HG03175 (cell line): Measurements from ENCODE around the gene FRK.
"Not testable (repeated sequence)": the region's sequence is repeated elsewhere in the genome, so short reads cannot be mapped to it uniquely, and the experiment has no call there.

Experiments
- ATAC-seq: cut with Tn5 transposase; IDR thresholded peaks from one replicate; pipeline ENCODE4 v1.9.1; 2021; ENCODE audit warnings: mild to moderate bottlenecking, moderate library complexity; ENCODE audit not compliant: unreplicated experiment

FRK gene

GRCh38 chr6:116078522-116078921 lies 17.8 kb upstream of the FRK start:
- ATAC-seq, result no peak

GRCh38 chr6:116074732-116075390 lies 14.2 kb upstream of the FRK start:
- no peak for ATAC-seq

GRCh38 chr6:116073765-116074440 lies 13.2 kb upstream of the FRK start:
- no peak for ATAC-seq

GRCh38 chr6:116072368-116072767 lies 11.7 kb upstream of the FRK start:
- ATAC-seq, result no peak

DNA sequence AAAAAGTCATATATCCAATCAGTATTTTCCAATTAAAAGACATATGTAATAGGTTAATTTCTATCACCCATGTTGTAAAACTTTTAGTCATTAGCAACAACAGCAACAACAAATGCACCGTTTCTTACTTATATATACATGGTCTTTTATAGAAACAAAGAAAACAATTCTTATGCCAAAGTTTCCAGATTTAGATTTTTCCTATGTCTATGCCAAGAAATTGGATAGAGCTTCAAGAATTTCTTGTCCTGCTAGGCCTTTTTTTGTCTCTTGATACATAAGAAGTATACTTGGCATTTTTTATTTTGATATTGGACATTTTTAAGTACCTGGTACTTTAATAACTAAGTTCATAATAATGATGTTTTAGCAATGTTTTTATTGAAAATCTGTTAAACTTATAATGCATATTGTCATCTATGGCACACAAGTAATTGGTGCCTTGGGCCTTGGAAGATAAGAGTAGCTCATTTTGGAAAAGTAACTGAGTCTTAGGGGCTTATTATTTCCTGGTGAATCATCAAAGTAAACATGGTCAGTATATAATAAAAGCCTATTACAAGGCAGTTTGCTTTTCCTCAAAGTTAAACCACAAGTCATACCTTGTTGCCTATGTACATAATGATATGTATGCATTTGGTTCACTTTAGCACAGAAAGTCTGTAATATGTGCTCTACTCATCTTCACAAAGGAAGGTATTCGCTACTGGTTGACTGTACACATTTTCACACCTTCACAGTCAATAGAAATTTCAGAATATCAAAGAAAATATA lies 10.1 kb upstream of the FRK start:
- no peak for ATAC-seq

DNA sequence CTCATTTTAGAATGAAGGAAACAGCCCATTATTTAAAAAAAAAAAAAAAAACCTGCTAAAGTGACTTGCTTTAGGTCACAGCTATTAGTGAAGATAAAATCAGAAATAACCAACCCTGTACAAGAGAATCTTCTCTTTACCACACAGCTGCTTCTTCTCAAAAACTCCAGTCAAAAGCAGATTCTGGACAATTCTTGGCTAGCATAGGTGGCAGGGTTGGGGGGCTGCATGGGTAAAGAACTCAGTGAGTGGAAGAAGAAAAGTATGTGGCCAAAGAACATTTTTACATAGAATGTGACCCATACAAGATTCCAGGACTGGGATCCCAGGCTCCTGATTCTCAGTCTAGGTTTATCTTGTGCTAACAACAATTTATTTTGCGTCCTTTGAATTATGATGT lies 9.4 kb upstream of the FRK start:
- ATAC-seq, result no peak

DNA sequence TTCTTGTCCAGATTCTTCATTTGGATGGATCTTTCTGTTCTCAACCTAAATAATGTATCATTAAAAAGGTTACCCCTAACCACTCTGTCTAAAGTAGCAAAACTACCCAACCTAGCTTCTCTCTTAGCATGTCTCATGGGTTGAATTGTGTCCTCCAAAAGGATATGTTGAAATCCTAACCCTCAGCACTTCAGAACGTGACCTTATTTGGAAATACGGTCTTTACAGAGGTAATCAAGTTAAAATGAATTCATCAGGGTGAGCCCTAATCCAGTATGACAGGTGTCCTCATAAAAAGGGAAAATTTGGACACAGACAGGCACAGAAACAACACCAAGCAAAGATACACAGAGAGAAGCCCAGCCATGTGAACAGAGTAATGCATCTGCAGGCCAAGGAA lies 6.1 kb upstream of the FRK start:
- ATAC-seq, result no peak

GRCh38 chr6:116064666-116065065 lies 4.0 kb upstream of the FRK start:
- no peak for ATAC-seq

DNA sequence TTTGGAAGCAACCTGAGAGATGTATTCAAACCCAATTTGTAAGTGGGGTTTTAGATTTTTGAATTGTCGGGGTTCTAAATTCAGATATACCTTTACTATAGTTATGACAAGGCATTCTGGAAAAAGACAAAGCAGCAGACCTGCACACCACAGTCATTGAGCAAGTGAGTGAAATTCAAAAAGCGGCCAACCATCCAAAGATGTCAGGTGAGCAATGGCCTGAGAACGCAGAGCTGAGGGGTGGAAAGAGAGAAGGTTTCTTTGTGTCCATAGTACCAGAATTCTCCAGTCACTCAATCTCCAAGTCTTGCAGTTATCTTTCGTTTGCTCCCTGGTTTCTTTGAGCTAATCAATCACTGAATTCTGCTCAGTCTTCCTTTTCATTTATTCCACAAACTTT lies 1.8 kb upstream of the FRK start:
- no peak for ATAC-seq

DNA sequence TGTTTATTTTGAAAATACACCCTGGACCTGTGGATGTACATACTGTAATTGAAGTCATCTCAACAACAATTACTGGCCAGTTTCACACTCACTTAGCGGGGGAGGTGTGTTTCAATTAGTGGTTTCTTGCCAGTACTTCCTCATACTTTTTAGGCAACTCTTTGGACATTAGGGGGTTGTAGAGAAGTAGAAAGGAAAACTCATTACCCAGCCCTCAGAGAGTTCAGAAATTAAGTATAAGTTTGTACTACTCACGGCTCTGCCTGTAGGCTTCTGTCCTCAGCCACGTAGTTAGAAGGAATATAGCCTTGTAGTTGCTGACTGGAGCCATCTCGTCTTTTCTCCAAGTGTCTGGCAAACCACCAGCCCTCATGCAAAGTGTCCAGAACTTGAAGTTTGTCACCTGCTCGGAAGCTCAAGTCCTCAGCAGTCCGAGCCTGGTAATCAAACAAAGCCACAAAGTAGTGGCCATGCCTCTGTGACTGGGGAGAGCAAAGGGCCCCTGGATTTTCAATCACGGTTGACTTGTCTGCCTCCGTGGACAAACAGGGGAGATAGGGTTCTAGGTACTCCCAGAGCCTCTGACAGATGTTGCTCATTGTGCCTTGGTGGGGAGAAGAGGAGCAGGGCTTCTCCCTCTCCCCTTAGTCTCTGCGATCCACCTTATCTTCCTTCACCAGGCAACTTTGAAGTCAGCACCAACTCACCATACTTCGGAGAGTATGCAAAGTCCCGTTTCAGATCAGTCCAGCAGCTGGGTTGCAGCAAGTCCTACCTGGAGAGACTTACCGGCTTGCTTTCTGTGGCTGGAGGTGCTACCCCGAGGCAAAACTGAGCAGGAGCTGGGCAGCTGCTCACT lies 749 bp downstream of the FRK start:
- peak; percentile 87 for ATAC-seq

DNA sequence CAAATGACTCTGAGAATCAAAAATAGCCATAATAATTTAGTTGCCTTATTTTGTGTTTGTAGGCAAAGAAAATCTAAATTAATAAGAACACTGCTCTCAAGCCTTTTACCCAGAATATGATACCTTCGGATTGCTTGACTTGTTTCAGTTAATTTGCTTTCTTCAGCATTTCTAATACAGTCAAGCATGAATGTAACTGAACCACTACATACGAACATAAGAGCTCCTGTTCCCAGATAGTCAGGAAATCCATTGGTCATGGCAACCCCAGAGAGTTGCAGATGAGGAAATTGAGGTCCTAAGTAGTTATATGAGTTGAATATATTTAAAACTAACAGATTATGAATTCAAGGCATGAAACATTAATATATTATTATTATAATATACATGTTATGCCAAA lies 2.9 kb downstream of the FRK start:
- no peak for ATAC-seq

- ATAC-seq, result no peak
Observed at GRCh38 chr6:116055513-116055912, 5.2 kb downstream of the FRK start.

- no peak for ATAC-seq
Observed at GRCh38 chr6:116051244-116051643, 9.4 kb downstream of the FRK start.

- ATAC-seq, result no peak
Observed at GRCh38 chr6:116050737-116051136, 10.0 kb downstream of the FRK start.

- ATAC-seq, result no peak
Observed at GRCh38 chr6:116049321-116049720, 11.4 kb downstream of the FRK start.

DNA sequence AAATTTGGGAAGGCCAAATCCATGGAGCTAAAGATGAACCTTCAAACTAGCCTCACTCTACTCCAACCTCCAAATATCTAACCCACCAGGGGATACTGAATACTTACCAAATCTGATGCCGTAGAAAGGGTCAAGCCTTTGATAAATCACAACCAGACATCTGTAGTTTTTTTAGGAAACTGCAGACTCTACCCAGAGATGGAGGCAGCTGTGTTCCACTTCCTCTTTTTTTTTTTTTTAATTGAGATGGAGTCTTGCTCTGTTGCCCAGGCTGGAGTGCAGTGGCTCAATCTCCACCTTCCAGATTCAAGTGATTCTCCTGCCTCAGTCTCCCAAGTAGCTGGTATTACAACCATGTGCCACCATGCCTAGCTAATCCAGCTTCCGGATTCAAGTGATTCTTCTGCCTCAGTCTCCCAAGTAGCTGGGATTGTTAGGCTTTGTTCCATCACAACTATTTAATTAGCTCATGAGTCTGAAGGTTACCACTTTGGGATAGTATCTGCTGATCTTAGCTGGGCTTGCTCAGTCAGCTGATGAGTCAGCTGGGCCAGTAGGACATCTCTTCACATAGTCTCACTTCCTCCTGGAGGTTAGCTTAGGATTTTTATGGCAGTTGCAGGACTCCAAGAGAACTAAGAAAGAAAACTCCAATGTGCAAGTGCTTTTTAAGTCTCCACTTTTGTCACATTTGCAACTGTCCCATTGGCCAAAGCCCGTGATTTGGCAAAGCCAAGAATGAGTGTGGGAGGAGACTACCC lies 13.3 kb downstream of the FRK start:
- ATAC-seq, result peak; percentile 80

DNA sequence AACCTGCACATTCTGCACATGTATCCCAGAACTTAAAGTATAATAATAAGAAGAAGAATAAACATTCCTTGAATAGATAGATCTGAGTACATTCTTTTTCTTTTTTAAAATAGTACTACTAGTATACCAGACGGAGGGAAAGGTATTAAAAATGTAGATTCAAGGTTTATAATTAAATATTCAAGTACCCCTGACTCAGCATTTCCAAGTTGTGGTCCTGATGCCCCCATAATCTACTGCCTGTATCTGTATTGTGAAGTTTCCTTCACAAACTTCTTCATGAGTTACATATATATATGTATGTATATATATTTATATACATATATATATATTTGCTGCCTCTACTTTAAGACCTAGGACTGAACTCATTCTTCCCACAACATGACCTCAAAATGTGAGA lies 14.0 kb downstream of the FRK start:
- no peak for ATAC-seq

GRCh38 chr6:116046272-116046671 lies 14.4 kb downstream of the FRK start:
- ATAC-seq, result not testable (repeated sequence)

GRCh38 chr6:116041934-116042333 lies 18.8 kb downstream of the FRK start:
- no peak for ATAC-seq

DNA sequence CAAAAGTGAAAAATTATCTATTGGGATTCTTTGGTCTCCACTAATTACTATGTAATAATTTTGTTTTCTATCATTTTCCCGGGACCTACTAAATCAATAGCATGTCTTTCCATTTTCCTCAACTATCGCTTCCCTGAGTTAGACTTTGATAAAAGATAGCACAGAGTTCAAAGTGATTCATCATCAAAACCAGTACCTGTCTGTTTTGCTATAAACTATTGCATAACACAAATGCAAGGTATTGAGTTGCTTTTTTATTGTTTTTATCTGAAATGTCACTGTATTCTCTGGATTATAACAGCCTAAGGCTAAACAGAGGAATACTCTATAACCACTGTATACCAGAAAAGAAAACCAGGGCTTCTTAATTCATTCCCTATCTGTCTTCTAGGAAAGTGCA lies 19.7 kb downstream of the FRK start:
- ATAC-seq, result no peak
